Mucosa of descending colon (tissue), 3 donors: ENCODE results near the gene MXRA5. TPM values are rescaled to one million over a fixed set of nuclear protein-coding genes. Genes with fewer than 3 reads are reported as not detected.
"Not testable (repeated sequence)": the region's sequence is repeated elsewhere in the genome, so short reads cannot be mapped to it uniquely, and the experiment has no call there.

Experiments used
- ATAC-seq: fragments of 200-7000 bp; cut with Tn5 transposase; one replicate; pipeline ENCODE4 v1.9.1; 2020; ENCODE audit warnings: mild to moderate bottlenecking, moderate library complexity
- DNase-seq, 3 donors: peaks; one replicate each; pipeline ENCODE4 v3.0.0-alpha.2; 2020
- H3K36me3 ChIP-seq: fragments of 200-600 bp; one replicate; pipeline ENCODE4 v1.8.0; 2021; ENCODE audit warnings: low read depth, mild to moderate bottlenecking
- H3K4me1 ChIP-seq: fragments of 200-600 bp; one replicate; pipeline ENCODE4 v1.8.0; 2021; ENCODE audit warnings: low read depth, mild to moderate bottlenecking
- H3K4me3 ChIP-seq: fragments of 200-600 bp; one replicate; pipeline ENCODE4 v1.8.0; 2021; ENCODE audit warnings: mild to moderate bottlenecking
- H3K9me3 ChIP-seq: fragments of 200-600 bp; one replicate; pipeline ENCODE4 v1.8.0; 2021; ENCODE audit warnings: mild to moderate bottlenecking
- CTCF ChIP-seq: fragments of 200-600 bp; IDR thresholded peaks from one replicate; pipeline ENCODE4 v1.8.0; 2022; ENCODE audit warnings: antibody characterized with exemption, mild to moderate bottlenecking
- intact Hi-C, 2 donors: fragments of 100-400 bp; cut with DNase I in 1 of 2; cut with micrococcal nuclease in 1 of 2; formaldehyde crosslinking; loops; one replicate each; pipeline versions ENCODE4 v1.11.0 to v1.11.1; 2022; cut with DNase I, micrococcal nuclease
- total RNA-seq, 3 donors: library from RNA; stranded (reverse); fragmentation: NEBNext Ultra II Directional in 2 of 3; extraction: Animal tissue kit (Norgen Biotek cat#: 25700) in 2 of 3; gene quantifications; one replicate each; pipeline versions ENCODE4 v1.2.1 to v1.2.4, GENCODE V29; 2021 to 2023
- donor health status: DM: no; HTN: no; CAD: no; lungs with moderate emphysema.
- donor health status: DM: no; HTN: no; CAD: no.
- donor health status: DM: no; HTN: yes; CAD: no.

Gene MXRA5
- total RNA-seq, 3 donors from 2014 or later, result 3.3 to 6.1 (median 4.7) TPM

GRCh38 chrX:3371163-3371562 lies 24.7 kb upstream of the MXRA5 start:
- DNase-seq (no peak), ATAC-seq (no peak)
- intact Hi-C loops, result no loop called here
- Histone ChIP-seq H3K36me3 (no peaks in the 10 kb centered on the region), H3K4me1 (no peaks in the 10 kb centered on the region), H3K9me3 (no peaks in the 10 kb centered on the region), H3K4me3 (no peak overlapping the region)
- TF ChIP-seq CTCF, result no peak

- no peaks in the 10 kb centered on the region for H3K36me3 ChIP-seq
- TF ChIP-seq CTCF, result no peak
- H3K9me3 ChIP-seq, result no peaks in the 10 kb centered on the region
- intact Hi-C loops, result no loop called here
- ATAC-seq (no peak), DNase-seq (no peak)
- no peak overlapping the region for H3K4me3 ChIP-seq
- no peaks in the 10 kb centered on the region for H3K4me1 ChIP-seq
These were observed 24.2 kb upstream of the MXRA5 start for GRCh38 chrX:3370656-3371055.

- ATAC-seq (no peak), DNase-seq (no peak)
- no peak for TF ChIP-seq CTCF
- no peaks in the 10 kb centered on the region for H3K9me3 ChIP-seq
- H3K36me3 ChIP-seq, result no peaks in the 10 kb centered on the region
- no peak overlapping the region for H3K4me3 ChIP-seq
- intact Hi-C loops, result no loop called here
- no peaks in the 10 kb centered on the region for H3K4me1 ChIP-seq
These were observed 16.5 kb upstream of the MXRA5 start for GRCh38 chrX:3362956-3363355.

GRCh38 chrX:3360881-3361280 lies 14.4 kb upstream of the MXRA5 start:
- Histone ChIP-seq H3K36me3 (no peaks in the 10 kb centered on the region), H3K4me1 (no peaks in the 10 kb centered on the region), H3K4me3 (no peak overlapping the region), H3K9me3 (no peaks in the 10 kb centered on the region)
- intact Hi-C loops, result no loop called here
- ATAC-seq, result no peak
- no peak for DNase-seq
- no peak for TF ChIP-seq CTCF

- DNase-seq, intact Hi-C loops, H3K9me3 ChIP-seq, H3K4me1 ChIP-seq, ATAC-seq, H3K4me3 ChIP-seq, H3K36me3 ChIP-seq: not testable (repeated sequence)
These were observed 6.3 kb upstream of the MXRA5 start for GRCh38 chrX:3352741-3353140.

- H3K9me3 ChIP-seq, result no peaks in the 10 kb centered on the region
- no peak for ATAC-seq
- DNase-seq, result no peak
- intact Hi-C loops, result no loop called here
- H3K4me1 ChIP-seq, result no peaks in the 10 kb centered on the region
- H3K36me3 ChIP-seq, result no peaks in the 10 kb centered on the region
- TF ChIP-seq CTCF, result no peak
- H3K4me3 ChIP-seq, result no peak overlapping the region
These were observed 4.8 kb upstream of the MXRA5 start for GRCh38 chrX:3351276-3351675.
